Tibial artery (tissue), 4 donors: ENCODE data around the gene EXOC3L4.

ENCODE experiments used
- DNase-seq, 2 donors: peaks; one replicate each; pipeline ENCODE4 v3.0.0-alpha.2; 2019
- H3K27ac ChIP-seq, 2 donors: fragments of 200-600 bp; sonication (generic) in 1 of 2; 1 replicate in 1 of 2; 2 replicates in 1 of 2; pipeline ENCODE4 v1.5.1; 2018 to 2019; ENCODE audit warnings: mild to moderate bottlenecking in 1 of 2
- H3K27me3 ChIP-seq, 2 donors: fragments of 200-600 bp; sonication (generic) in 1 of 2; one replicate each; pipeline versions ENCODE4 v1.5.1 to v1.6.0; 2016 to 2019
- H3K36me3 ChIP-seq, 3 donors: fragments of 200-600 bp; sonication (generic) in 2 of 3; one replicate each; pipeline ENCODE4 v1.5.1; 2016 to 2019; ENCODE audit warnings: mild to moderate bottlenecking in 2 of 3
- H3K4me1 ChIP-seq, 4 donors: fragments of 200-600 bp; sonication (generic) in 2 of 4; 1 replicate in 3 of 4; 2 replicates in 1 of 4; pipeline ENCODE4 v1.5.1; 2016 to 2019
- H3K4me3 ChIP-seq, 2 donors: fragments of 200-600 bp; sonication (generic) in 1 of 2; 1 replicate in 1 of 2; 2 replicates in 1 of 2; pipeline ENCODE4 v1.5.1; 2018 to 2019; ENCODE audit warnings: mild to moderate bottlenecking in 2 of 2
- H3K9me3 ChIP-seq, 3 donors: fragments of 200-600 bp; sonication (generic) in 1 of 3; one replicate each; pipeline ENCODE4 v1.5.1; 2016 to 2019
- CTCF ChIP-seq, 2 experiments: fragments of 200-600 bp in 1 of 2; fragments of 450-650 bp in 1 of 2; IDR thresholded peaks; one replicate each; pipeline ENCODE4 v1.5.1; 2017 to 2019; ENCODE audit warnings: antibody characterized with exemption in 2 of 2, mild to moderate bottlenecking in 1 of 2, moderate library complexity in 1 of 2
- intact Hi-C: fragments of 100-400 bp; cut with DNase I; formaldehyde crosslinking; loops from one replicate; pipeline ENCODE4 v1.15.0; 2023; ENCODE audit warnings: low total_unique reads

Gene EXOC3L4

GRCh38 chr14:103107941-103108748 lies 13.6 kb downstream of the EXOC3L4 start:
- H3K4me1 ChIP-seq, result peaks cover 0 to 41% (median 35%) of the 10 kb centered on the region in 4 donors
- no peaks in the 10 kb centered on the region for H3K36me3 ChIP-seq
- H3K27ac ChIP-seq, result no peak overlapping the region
- peaks cover 3 to 89% of the 10 kb centered on the region in 2 donors for H3K27me3 ChIP-seq
- intact Hi-C loops, result loop anchor here (10.0 kb wide), 1 partner anchor 77 kb away; no protein-coding TSS in a partner anchor
- DNase-seq, result no peak
- no peaks in the 10 kb centered on the region for H3K9me3 ChIP-seq
- TF ChIP-seq CTCF (IDR thresholded peaks at IDR 0.05), result no peak
- H3K4me3 ChIP-seq, result no peak overlapping the region

GRCh38 chr14:103108749-103109207 lies 14.3 kb downstream of the EXOC3L4 start:
- TF ChIP-seq CTCF (IDR thresholded peaks at IDR 0.05), result no peak
- DNase-seq, result no peak
- Histone ChIP-seq H3K9me3 (no peaks in the 10 kb centered on the region), H3K27ac (no peak overlapping the region), H3K36me3 (no peaks in the 10 kb centered on the region), H3K4me1 (peaks cover 0 to 35% (median 31%) of the 10 kb centered on the region in 4 donors), H3K4me3 (no peak overlapping the region), H3K27me3 (peaks cover 3 to 89% of the 10 kb centered on the region in 2 donors)
- intact Hi-C loops, result loop anchor here (10.0 kb wide), 1 partner anchor 76 kb away; no protein-coding TSS in a partner anchor

- no peaks in the 10 kb centered on the region for H3K36me3 ChIP-seq
- H3K4me1 ChIP-seq, result peaks cover 0 to 28% (median 21%) of the 10 kb centered on the region in 4 donors
- no peaks in the 10 kb centered on the region for H3K9me3 ChIP-seq
- TF ChIP-seq CTCF (IDR thresholded peaks at IDR 0.05), result no peak
- H3K4me3 ChIP-seq, result no peak overlapping the region
- DNase-seq, result no peak
- no peak overlapping the region for H3K27ac ChIP-seq
- H3K27me3 ChIP-seq, result peaks cover 0 to 82% of the 10 kb centered on the region in 2 donors
- intact Hi-C loops, result loop anchor here (10.0 kb wide), 1 partner anchor 75 kb away; no protein-coding TSS in a partner anchor
Observed at GRCh38 chr14:103109535-103110441, 15.3 kb downstream of the EXOC3L4 start.

GRCh38 chr14:103110681-103111231 lies 16.2 kb downstream of the EXOC3L4 start:
- no peak overlapping the region for H3K27ac ChIP-seq
- no peak overlapping the region for H3K4me3 ChIP-seq
- H3K36me3 ChIP-seq, result no peaks in the 10 kb centered on the region
- H3K4me1 ChIP-seq, result peaks cover 0 to 27% (median 19%) of the 10 kb centered on the region in 4 donors
- H3K27me3 ChIP-seq, result peaks cover 0 to 74% of the 10 kb centered on the region in 2 donors
- no peaks in the 10 kb centered on the region for H3K9me3 ChIP-seq
- no peak for DNase-seq
- no peak for TF ChIP-seq CTCF (IDR thresholded peaks at IDR 0.05)
- intact Hi-C loops, result no loop called here

GRCh38 chr14:103111232-103111868 lies 16.8 kb downstream of the EXOC3L4 start:
- DNase-seq, result no peak
- H3K4me1 ChIP-seq, result peaks cover 0 to 27% (median 19%) of the 10 kb centered on the region in 4 donors
- H3K27me3 ChIP-seq, result peaks cover 0 to 68% of the 10 kb centered on the region in 2 donors
- intact Hi-C loops, result no loop called here
- H3K9me3 ChIP-seq, result no peaks in the 10 kb centered on the region
- H3K4me3 ChIP-seq, result no peak overlapping the region
- no peak overlapping the region for H3K27ac ChIP-seq
- no peak for TF ChIP-seq CTCF (IDR thresholded peaks at IDR 0.05)
- no peaks in the 10 kb centered on the region for H3K36me3 ChIP-seq
